Neural cell (in vitro differentiated cells): ENCODE measurements around the gene CHRM4. TPM values are rescaled to one million over a fixed set of nuclear protein-coding genes. Genes with fewer than 3 reads are reported as not detected.

Experiments
- H2AFZ ChIP-seq: fragments of 200-600, 300-800 bp; sonication (generic), shearing (Covaris generic); 2 replicates; pipeline ENCODE4 v1.6.0; 2014; ENCODE audit warnings: low read depth, mild to moderate bottlenecking, antibody characterized with exemption, low read length, moderate library complexity
- H3F3A ChIP-seq: fragments of 200-600 bp; shearing (Covaris generic); 2 replicates; pipeline ENCODE4 v1.6.1; 2016; ENCODE audit warnings: mild to moderate bottlenecking, moderate library complexity, mixed read lengths, antibody characterized with exemption, low read length; ENCODE audit not compliant: insufficient read depth, poor library complexity, severe bottlenecking
- H3K27ac ChIP-seq: fragments of 200-600, 300-800 bp; sonication (generic), shearing (Covaris generic); 2 replicates; pipeline ENCODE4 v1.5.1; 2014; ENCODE audit warnings: mild to moderate bottlenecking, low read length, moderate library complexity
- H3K27me3 ChIP-seq: fragments of 300-800, 200-600 bp; sonication (generic), shearing (Covaris generic); 2 replicates; pipeline ENCODE4 v1.6.0; 2014; ENCODE audit warnings: mild to moderate bottlenecking, low read depth, low read length, moderate library complexity; ENCODE audit not compliant: insufficient read depth
- H3K36me3 ChIP-seq: fragments of 300-800, 200-600 bp; sonication (generic), shearing (Covaris generic); 2 replicates; pipeline ENCODE4 v1.5.1; 2014; ENCODE audit warnings: mild to moderate bottlenecking, antibody characterized with exemption, low read length, moderate library complexity; ENCODE audit not compliant: insufficient read depth
- H3K4me2 ChIP-seq: fragments of 300-800, 200-600 bp; sonication (generic), shearing (Covaris generic); 2 replicates; pipeline ENCODE4 v1.6.0; 2014; ENCODE audit warnings: mild to moderate bottlenecking, low read length
- H3K4me3 ChIP-seq: fragments of 300-800, 200-600 bp; sonication (generic), shearing (Covaris generic); 2 replicates; pipeline ENCODE4 v1.5.1; 2014; ENCODE audit warnings: mild to moderate bottlenecking, low read length, moderate library complexity
- H3K79me2 ChIP-seq: fragments of 200-600 bp; shearing (Covaris generic); replicated peaks from 2 replicates; pipeline ENCODE4 v1.6.0; 2014; ENCODE audit warnings: mild to moderate bottlenecking, low read length, moderate library complexity; ENCODE audit not compliant: insufficient read depth
- H3K9ac ChIP-seq: fragments of 300-800, 200-600 bp; sonication (generic), shearing (Covaris generic); 2 replicates; pipeline ENCODE4 v1.6.1; 2016; ENCODE audit warnings: mild to moderate bottlenecking, low read length, mixed read lengths
- H3K9me2 ChIP-seq: fragments of 200-600 bp; shearing (Covaris generic); 2 replicates; pipeline ENCODE4 v1.6.1; 2016; ENCODE audit warnings: mild to moderate bottlenecking, low read length, mixed read lengths; ENCODE audit not compliant: insufficient read depth
- H3K9me3 ChIP-seq: fragments of 200-600, 300-800 bp; sonication (generic), shearing (Covaris generic); 2 replicates; pipeline ENCODE4 v1.6.1; 2016; ENCODE audit warnings: mild to moderate bottlenecking, mixed run types, low read length, moderate library complexity, mixed read lengths
- H4K20me1 ChIP-seq: fragments of 200-600 bp; shearing (Covaris generic); 2 replicates; pipeline ENCODE4 v1.6.1; 2016; ENCODE audit warnings: mild to moderate bottlenecking, mixed run types; ENCODE audit not compliant: insufficient read depth
- CTCF ChIP-seq: fragments of 450-650 bp; IDR thresholded peaks from 2 replicates; pipeline ENCODE4 v1.5.1; 2014; ENCODE audit warnings: antibody characterized with exemption, mild to moderate bottlenecking, moderate library complexity; ENCODE audit not compliant: poor library complexity, severe bottlenecking
- EP300 ChIP-seq: fragments of 450-650 bp; conservative IDR thresholded peaks from 2 replicates; pipeline ENCODE4 v1.6.1; 2014; ENCODE audit warnings: antibody characterized with exemption, mild to moderate bottlenecking, moderate library complexity; ENCODE audit not compliant: poor library complexity, severe bottlenecking
- EZH2 ChIP-seq: fragments of 200-600, 300-800 bp; shearing (Covaris generic), sonication (generic); IDR thresholded peaks from 2 replicates; pipeline ENCODE4 v1.6.1; 2014; ENCODE audit warnings: antibody characterized with exemption, low read length, borderline replicate concordance, mild to moderate bottlenecking; ENCODE audit not compliant: insufficient read depth, poor library complexity, severe bottlenecking
- MXI1 ChIP-seq: fragments of 450-650 bp; conservative IDR thresholded peaks from 2 replicates; pipeline ENCODE4 v1.6.1; 2014; ENCODE audit warnings: antibody characterized with exemption, mild to moderate bottlenecking; ENCODE audit not compliant: poor library complexity, severe bottlenecking
- POLR2AphosphoS5 ChIP-seq: IDR thresholded peaks from 2 replicates; pipeline ENCODE4 v1.6.1; 2012
- RAD21 ChIP-seq: fragments of 450-650 bp; conservative IDR thresholded peaks from 2 replicates; pipeline ENCODE4 v1.6.1; 2014; ENCODE audit warnings: antibody characterized with exemption, mild to moderate bottlenecking, moderate library complexity
- SMC3 ChIP-seq: fragments of 450-650 bp; conservative IDR thresholded peaks from 2 replicates; pipeline ENCODE4 v1.6.1; 2014; ENCODE audit warnings: antibody characterized with exemption, mild to moderate bottlenecking, moderate library complexity; ENCODE audit not compliant: poor library complexity
- TAF1 ChIP-seq: IDR thresholded peaks from 2 replicates; pipeline ENCODE4 v1.6.1; 2012; ENCODE audit warnings: low read depth
- polyA plus RNA-seq: library from polyadenylated mRNA; depleted of rRNA; stranded (reverse); fragments of >200 nt; gene quantifications from 2 replicates; pipeline ENCODE4 v1.2.3, GENCODE V29; 2014
- TF ChIP-seq, protein P1 (sequence below): IDR thresholded peaks from 2 replicates; pipeline ENCODE4 v1.6.1; 2012; ENCODE audit warnings: borderline replicate concordance

CHRM4 gene
- polyA plus RNA-seq, 1 donor from 2014 or later = 8.2 TPM

- no peak overlapping the region for H3K4me3 ChIP-seq
- H3K9me2 ChIP-seq = no peaks in the 10 kb centered on the region
- TF ChIP-seq RAD21 = no peak
- no peak for TF ChIP-seq CTCF
- TF ChIP-seq POLR2AphosphoS5 = no peak
- TF ChIP-seq, protein P1, sequence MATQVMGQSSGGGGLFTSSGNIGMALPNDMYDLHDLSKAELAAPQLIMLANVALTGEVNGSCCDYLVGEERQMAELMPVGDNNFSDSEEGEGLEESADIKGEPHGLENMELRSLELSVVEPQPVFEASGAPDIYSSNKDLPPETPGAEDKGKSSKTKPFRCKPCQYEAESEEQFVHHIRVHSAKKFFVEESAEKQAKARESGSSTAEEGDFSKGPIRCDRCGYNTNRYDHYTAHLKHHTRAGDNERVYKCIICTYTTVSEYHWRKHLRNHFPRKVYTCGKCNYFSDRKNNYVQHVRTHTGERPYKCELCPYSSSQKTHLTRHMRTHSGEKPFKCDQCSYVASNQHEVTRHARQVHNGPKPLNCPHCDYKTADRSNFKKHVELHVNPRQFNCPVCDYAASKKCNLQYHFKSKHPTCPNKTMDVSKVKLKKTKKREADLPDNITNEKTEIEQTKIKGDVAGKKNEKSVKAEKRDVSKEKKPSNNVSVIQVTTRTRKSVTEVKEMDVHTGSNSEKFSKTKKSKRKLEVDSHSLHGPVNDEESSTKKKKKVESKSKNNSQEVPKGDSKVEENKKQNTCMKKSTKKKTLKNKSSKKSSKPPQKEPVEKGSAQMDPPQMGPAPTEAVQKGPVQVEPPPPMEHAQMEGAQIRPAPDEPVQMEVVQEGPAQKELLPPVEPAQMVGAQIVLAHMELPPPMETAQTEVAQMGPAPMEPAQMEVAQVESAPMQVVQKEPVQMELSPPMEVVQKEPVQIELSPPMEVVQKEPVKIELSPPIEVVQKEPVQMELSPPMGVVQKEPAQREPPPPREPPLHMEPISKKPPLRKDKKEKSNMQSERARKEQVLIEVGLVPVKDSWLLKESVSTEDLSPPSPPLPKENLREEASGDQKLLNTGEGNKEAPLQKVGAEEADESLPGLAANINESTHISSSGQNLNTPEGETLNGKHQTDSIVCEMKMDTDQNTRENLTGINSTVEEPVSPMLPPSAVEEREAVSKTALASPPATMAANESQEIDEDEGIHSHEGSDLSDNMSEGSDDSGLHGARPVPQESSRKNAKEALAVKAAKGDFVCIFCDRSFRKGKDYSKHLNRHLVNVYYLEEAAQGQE = no peak
- TF ChIP-seq MXI1 = no peak
- no peak for TF ChIP-seq TAF1
- TF ChIP-seq SMC3 = no peak
- no peak for TF ChIP-seq EZH2
- TF ChIP-seq EP300 = no peak
- no peaks in the 10 kb centered on the region for H3K27me3 ChIP-seq
- H3K79me2 ChIP-seq = no peaks in the 10 kb centered on the region
- H3K36me3 ChIP-seq = no peaks in the 10 kb centered on the region
- no peaks in the 10 kb centered on the region for H3F3A ChIP-seq
- no peaks in the 10 kb centered on the region for H3K9me3 ChIP-seq
- H3K27ac ChIP-seq = no peak overlapping the region
- H4K20me1 ChIP-seq = no peaks in the 10 kb centered on the region
- no peak overlapping the region for H3K9ac ChIP-seq
- H2AFZ ChIP-seq = no peak overlapping the region
- no peak overlapping the region for H3K4me2 ChIP-seq
Measured at GRCh38 chr11:46402957-46403902, 11.7 kb upstream of the CHRM4 start.

GRCh38 chr11:46397526-46397925, 6.0 kb upstream of the CHRM4 start:
- Histone ChIP-seq H3K9me2 (no peaks in the 10 kb centered on the region), H3K9me3 (no peaks in the 10 kb centered on the region), H2AFZ (no peak overlapping the region), H3K9ac (no peak overlapping the region), H4K20me1 (no peaks in the 10 kb centered on the region), H3K27ac (peak overlapping the region; percentile 49), H3K79me2 (no peaks in the 10 kb centered on the region), H3K27me3 (peaks cover 13% of the 10 kb centered on the region), H3F3A (no peaks in the 10 kb centered on the region), H3K4me2 (no peak overlapping the region), H3K4me3 (no peak overlapping the region), H3K36me3 (no peaks in the 10 kb centered on the region)
- no peak for TF ChIP-seq SMC3
